ENCODE results near the gene KCNQ1. TPM values are rescaled to one million over a fixed set of nuclear protein-coding genes. Genes with fewer than 3 reads are reported as not detected.
A peak's percentile ranks its signal among the peaks of the same experiment; 100 is the strongest.

Gene KCNQ1
- total and polyA plus RNA-seq, 8 donors: 14.0 to 61.1 (median 46.7) TPM

DNA sequence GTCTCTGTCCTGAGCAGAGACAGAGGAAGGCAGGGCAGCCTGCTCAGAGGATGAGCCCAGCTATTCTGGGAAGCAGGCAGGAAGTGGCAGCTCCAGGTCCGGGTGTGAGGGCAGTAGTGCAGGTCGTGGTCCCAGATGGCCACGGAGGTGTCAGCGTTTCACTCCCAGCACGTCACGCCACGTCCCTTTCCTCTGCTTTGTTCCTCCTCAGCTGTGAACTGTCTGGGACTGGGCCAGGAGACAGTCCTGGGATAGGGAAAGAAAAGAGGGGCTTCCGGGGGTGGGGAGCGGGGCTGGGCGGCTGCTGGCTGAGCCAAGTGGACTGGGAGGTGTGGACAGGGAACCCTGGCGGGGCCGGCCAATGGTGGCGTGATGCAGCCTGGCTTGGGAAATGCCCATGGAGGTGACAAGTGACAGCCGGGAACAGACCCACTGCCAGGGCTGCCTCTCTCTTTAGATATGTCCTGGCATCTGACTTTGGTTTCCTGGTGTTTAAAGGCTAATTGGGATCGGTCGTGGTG, 64.7 kb downstream of the KCNQ1 start:
- Histone ChIP-seq H3K36me3 (no peaks in the 10 kb centered on the region), H3K4me3 (no peak overlapping the region), H3K27ac (no peak overlapping the region), H3K4me1 (no peaks in the 10 kb centered on the region), H3K9me3 (no peaks in the 10 kb centered on the region), H3K27me3 (no peaks in the 10 kb centered on the region)
- ATAC-seq: no peak
- WGBS, 2 donors: 88 to 89% methylated on average over 16 of the region's 16 CpGs
- DNase-seq: peak in 3 of 6 donors; percentile 2 to 48 (median 21)
- no peak for FAIRE-seq
- TF ChIP-seq CTCF (IDR thresholded peaks at IDR 0.05): no peak
- intact Hi-C loops (cut with DNase I): loop anchor here in 1 of 3 donors (10.0 kb wide), 1 partner anchor 75 kb away; no protein-coding TSS in a partner anchor

GRCh38 chr11:2510626-2511402, 66.0 kb downstream of the KCNQ1 start:
- FAIRE-seq (no peak), ATAC-seq (no peak), DNase-seq (peak in 4 of 6 donors; percentile 6 to 37 (median 8))
- 90 to 92% methylated on average over 15 to 16 of the region's 16 CpGs for WGBS, 2 donors
- no peaks in the 10 kb centered on the region for H3K9me3 ChIP-seq
- no peak overlapping the region for H3K4me3 ChIP-seq
- intact Hi-C loops (cut with DNase I): loop anchor here in 1 of 3 donors (10.0 kb wide), 1 partner anchor 76 kb away; no protein-coding TSS in a partner anchor
- TF ChIP-seq CTCF (IDR thresholded peaks at IDR 0.05): no peak
- H3K27me3 ChIP-seq: no peaks in the 10 kb centered on the region
- H3K4me1 ChIP-seq: no peaks in the 10 kb centered on the region
- H3K36me3 ChIP-seq: no peaks in the 10 kb centered on the region
- no peak overlapping the region for H3K27ac ChIP-seq

DNA sequence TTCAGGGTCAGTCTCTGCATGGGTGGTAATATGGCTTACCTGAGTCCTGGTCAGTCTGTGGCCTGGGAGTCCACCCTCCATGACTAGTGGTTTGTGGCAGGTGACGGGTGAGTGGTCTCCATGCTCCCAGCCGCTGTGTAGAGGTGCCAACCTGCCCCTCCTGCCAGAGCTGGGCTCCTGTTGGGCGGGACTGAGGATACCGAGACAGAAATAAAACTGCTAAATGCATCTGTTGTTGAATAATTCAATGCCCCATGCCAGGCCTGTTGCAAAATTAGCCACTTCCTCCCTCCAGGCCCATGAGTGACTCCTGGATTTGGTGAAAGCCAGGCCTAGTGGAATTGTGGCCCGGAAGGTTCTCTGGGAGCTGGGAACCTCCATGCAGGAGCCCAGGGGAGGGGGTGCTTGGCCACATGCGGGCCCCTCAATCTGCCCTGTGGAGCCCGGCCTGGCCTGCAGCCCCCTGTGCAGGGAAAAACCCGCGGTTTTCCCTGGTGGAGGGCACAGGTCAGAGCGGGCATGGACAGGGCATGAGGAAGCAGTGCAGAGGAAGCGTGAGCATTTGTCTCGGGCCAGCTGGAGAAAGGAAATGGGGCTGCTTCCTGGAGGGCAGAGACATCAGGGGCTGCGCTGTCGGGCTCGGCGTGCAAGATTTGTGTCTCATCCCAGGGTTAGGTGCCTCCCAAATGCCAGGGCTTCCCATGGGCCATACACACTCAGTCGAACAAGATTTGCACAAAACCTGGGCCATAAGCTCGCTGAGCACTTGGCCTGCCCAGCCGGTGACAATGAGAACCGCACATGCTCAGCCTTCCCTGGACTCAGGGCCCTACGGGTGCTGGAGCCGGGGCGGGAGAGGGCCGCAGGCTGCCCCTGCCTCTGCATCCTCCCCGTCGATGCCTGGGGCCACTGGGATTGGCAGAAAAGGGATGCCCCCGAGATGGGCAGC, 66.9 kb downstream of the KCNQ1 start:
- H3K4me3 ChIP-seq: no peak overlapping the region
- H3K27me3 ChIP-seq: no peaks in the 10 kb centered on the region
- TF ChIP-seq CTCF (IDR thresholded peaks at IDR 0.05): no peak
- no peaks in the 10 kb centered on the region for H3K9me3 ChIP-seq
- peak in 5 of 6 donors; percentile 6 to 49 (median 17) for DNase-seq
- H3K36me3 ChIP-seq: no peaks in the 10 kb centered on the region
- no peaks in the 10 kb centered on the region for H3K4me1 ChIP-seq
- FAIRE-seq: no peak
- 89 to 90% methylated on average over 27 of the region's 27 CpGs for WGBS, 2 donors
- no peak overlapping the region for H3K27ac ChIP-seq
- ATAC-seq: peak in 3 of 4 donors; percentile 15 to 39 (median 39)
- intact Hi-C loops (cut with DNase I): loop anchor here in 1 of 3 donors (10.0 kb wide), 1 partner anchor 77 kb away; no protein-coding TSS in a partner anchor

DNA sequence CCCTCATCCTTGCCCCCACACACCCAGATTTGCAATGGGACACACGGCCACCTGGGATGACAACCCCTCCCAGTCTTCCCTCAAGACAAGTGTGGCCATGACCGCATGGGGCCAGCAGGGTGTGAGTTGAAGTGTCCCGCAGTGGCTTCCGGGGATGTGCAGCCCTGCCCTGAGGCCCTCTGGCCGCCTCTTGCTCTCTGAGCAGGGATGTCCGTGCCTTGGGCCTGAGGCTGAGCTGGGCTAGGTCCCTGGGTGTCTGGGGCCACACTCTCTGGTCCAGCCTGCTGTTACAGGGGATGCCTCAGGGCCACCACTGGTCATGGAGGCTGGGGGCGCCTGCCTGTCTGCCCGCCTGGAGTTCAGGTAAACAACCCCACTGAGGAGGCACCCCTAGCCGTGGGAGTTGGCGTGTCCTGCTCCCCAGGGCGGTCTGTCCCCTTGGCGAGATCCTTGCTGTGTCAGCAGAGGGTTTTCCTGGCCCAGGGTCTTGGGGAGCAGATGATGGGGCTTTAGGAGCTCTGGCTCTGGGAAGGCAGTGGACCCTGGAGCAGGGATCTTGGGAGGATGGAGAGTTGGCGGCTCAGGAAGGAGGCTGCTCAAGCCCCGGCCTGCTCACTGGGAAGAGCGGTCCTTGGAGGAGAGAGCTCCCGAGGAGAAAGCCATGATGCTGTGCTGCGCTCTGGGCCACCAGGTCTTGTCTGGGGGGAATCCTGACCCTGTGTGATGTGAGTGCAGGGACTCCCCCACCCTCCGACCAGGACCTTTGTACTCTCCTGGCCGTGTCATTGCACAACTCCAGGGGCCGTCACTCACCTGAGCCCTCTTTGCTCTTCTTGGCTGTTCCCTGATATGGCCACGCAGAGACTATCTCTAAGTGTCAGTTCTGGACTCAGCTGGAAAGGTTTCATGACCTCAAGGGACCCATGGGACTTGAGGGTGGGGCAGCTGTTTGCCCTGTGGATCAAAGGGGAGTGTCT, 67.9 kb downstream of the KCNQ1 start:
- Histone ChIP-seq H3K27ac (no peak overlapping the region), H3K4me3 (no peak overlapping the region), H3K4me1 (no peaks in the 10 kb centered on the region), H3K9me3 (no peaks in the 10 kb centered on the region), H3K27me3 (no peaks in the 10 kb centered on the region), H3K36me3 (no peaks in the 10 kb centered on the region)
- ATAC-seq (peak in 1 of 4 donors; percentile 5), FAIRE-seq (no peak), DNase-seq (peak; percentile 1 to 57 (median 10))
- WGBS, 2 donors: 83 to 85% methylated on average over 21 of the region's 21 CpGs
- intact Hi-C loops (cut with DNase I): loop anchor here in 1 of 3 donors (10.0 kb wide), 1 partner anchor 78 kb away; no protein-coding TSS in a partner anchor
- no peak for TF ChIP-seq CTCF (IDR thresholded peaks at IDR 0.05)
